Measurements from ENCODE around the gene NDUFAF5.

- no peak for TF ChIP-seq YY1 (IDR thresholded peaks at IDR 0.05; ENCODE audit: insufficient read depth, insufficient read length)
- TF ChIP-seq ZNF274 (IDR thresholded peaks at IDR 0.05; ENCODE audit: low read depth, low read length) = no peak
- TF ChIP-seq SUZ12 (IDR thresholded peaks at IDR 0.05; ENCODE audit: extremely low read depth, insufficient read depth, insufficient read length) = no peak
Observed at GRCh38 chr20:13857961-13858360, 73.1 kb downstream of the NDUFAF5 start.
